GM12878 (cell line): ENCODE data around the gene THBD. TPM values are rescaled to one million over a fixed set of nuclear protein-coding genes. Genes with fewer than 3 reads are reported as not detected.
"Not testable (repeated sequence)": the region's sequence is repeated elsewhere in the genome, so short reads cannot be mapped to it uniquely, and the experiment has no call there.

Experiments
- ATAC-seq: fragments of 200-7000 bp; cut with Tn5 transposase; 3 replicates; pipeline ENCODE4 v1.9.1; 2020; ENCODE audit warnings: mild to moderate bottlenecking, moderate library complexity
- BruUV-seq: library from RNA; stranded (reverse); fragments of 400-500 nt; replicated peaks from 2 replicates; lab custom pipeline; 2021; lab: Mats Ljungman, UMichigan
- CTCF ChIA-PET: fragments of 300-600 bp; sonication (Branson Sonifier 250); formaldehyde crosslinking; extraction: SDS; loops from one replicate; lab custom pipeline; 2021; ENCODE audit warnings: inconsistent platforms; lab: Yijun Ruan, JAX
- POLR2A ChIA-PET: fragments of 350-600 bp; formaldehyde crosslinking; extraction: SDS; loops from one replicate; lab custom pipeline; 2021; ENCODE audit warnings: inconsistent platforms; lab: Charles Lee
- RAD21 ChIA-PET: fragments of 300-600 bp; sonication (Branson Sonifier 250); formaldehyde crosslinking; loops from one replicate; lab custom pipeline; 2023; ENCODE audit warnings: antibody characterized with exemption; ENCODE audit not compliant: unreplicated experiment; lab: Charles Lee
- SMC1A ChIA-PET: fragments of 300-600 bp; sonication (Branson Sonifier 250); formaldehyde crosslinking; loops from one replicate; lab custom pipeline; 2023; ENCODE audit not compliant: unreplicated experiment, uncharacterized antibody; lab: Charles Lee
- DNase-seq: peaks from one replicate; pipeline ENCODE4 v3.0.0-alpha.2; 2011; ENCODE audit warnings: low read depth, low spot score
- FAIRE-seq: peaks from 3 replicates; lab custom pipeline; 2011; peaks lifted over from hg19 to GRCh38; lab: Jason Lieb, UNC
- H2AFZ ChIP-seq: 2 replicates; pipeline ENCODE4 v1.6.0; 2011; ENCODE audit warnings: low read depth, low read length, control low read depth; ENCODE audit not compliant: control insufficient read depth
- H3K27ac ChIP-seq: 2 replicates; pipeline ENCODE4 v1.5.1; 2011; ENCODE audit warnings: control low read depth; ENCODE audit not compliant: control insufficient read depth, insufficient read depth
- H3K27me3 ChIP-seq, 2 experiments: replicated peaks in 1 of 2; 2 replicates each; pipeline versions ENCODE4 v1.6.0 to v1.6.1; 2011; ENCODE audit warnings: low read length in 1 of 2; ENCODE audit not compliant: control insufficient read depth in 2 of 2, insufficient read depth in 2 of 2
- H3K36me3 ChIP-seq, 2 experiments: 2 replicates each; pipeline ENCODE4 v1.5.1; 2011; ENCODE audit warnings: low read length in 1 of 2; ENCODE audit not compliant: control insufficient read depth in 2 of 2, insufficient read depth in 2 of 2
- H3K4me1 ChIP-seq: 2 replicates; pipeline ENCODE4 v1.6.1; 2011; ENCODE audit warnings: mild to moderate bottlenecking, low read length, moderate library complexity, mixed read lengths; ENCODE audit not compliant: control insufficient read depth, insufficient read depth
- H3K4me2 ChIP-seq: 2 replicates; pipeline ENCODE4 v1.6.0; 2011; ENCODE audit warnings: control low read depth; ENCODE audit not compliant: control insufficient read depth, insufficient read depth
- H3K4me3 ChIP-seq: fragments of 200-600 bp; sonication (generic); 2 replicates; pipeline ENCODE4 v1.5.1; 2016
- H3K79me2 ChIP-seq: 2 replicates; pipeline ENCODE4 v1.6.0; 2011; ENCODE audit warnings: low read length; ENCODE audit not compliant: control insufficient read depth, insufficient read depth
- H3K9ac ChIP-seq: 2 replicates; pipeline ENCODE4 v1.8.0; 2011; ENCODE audit warnings: low read length, control low read depth, mixed read lengths; ENCODE audit not compliant: control insufficient read depth, insufficient read depth
- H3K9me3 ChIP-seq: replicated peaks from 3 replicates; pipeline ENCODE4 v1.5.1; 2011; ENCODE audit warnings: mild to moderate bottlenecking, low read length; ENCODE audit not compliant: control insufficient read depth, insufficient read depth
- H4K20me1 ChIP-seq: 2 replicates; pipeline ENCODE4 v1.6.0; 2011; ENCODE audit not compliant: control insufficient read depth, insufficient read depth
- DPF2 ChIP-seq: fragments of 450-650 bp; IDR thresholded peaks from 2 replicates; pipeline ENCODE4 v1.6.1; 2017; ENCODE audit warnings: mild to moderate bottlenecking
- FOS ChIP-seq: IDR thresholded peaks from 3 replicates; pipeline ENCODE4 v1.6.1; 2011; ENCODE audit warnings: borderline replicate concordance; ENCODE audit not compliant: insufficient read length; ENCODE audit errors: extremely low read depth
- JUNB ChIP-seq: IDR thresholded peaks from 2 replicates; pipeline ENCODE4 v1.6.1; 2016; ENCODE audit warnings: antibody characterized with exemption, mild to moderate bottlenecking
- KDM1A ChIP-seq: fragments of 200-600 bp; sonication (generic); IDR thresholded peaks from 2 replicates; pipeline ENCODE4 v1.6.1; 2016; ENCODE audit warnings: borderline replicate concordance
- MEF2B ChIP-seq: fragments of 450-650 bp; IDR thresholded peaks from 2 replicates; pipeline ENCODE4 v1.6.1; 2018; ENCODE audit warnings: mild to moderate bottlenecking, moderate library complexity; ENCODE audit not compliant: partially characterized antibody, poor library complexity, severe bottlenecking
- MYB ChIP-seq: fragments of 150-350 bp; IDR thresholded peaks from 2 replicates; pipeline ENCODE4 v1.6.1; 2014; ENCODE audit warnings: mild to moderate bottlenecking, low read depth, low read length, borderline replicate concordance
- NFYB ChIP-seq: IDR thresholded peaks from 2 replicates; pipeline ENCODE4 v1.6.1; 2011; ENCODE audit warnings: low read depth, mild to moderate bottlenecking, low read length, improper control_type of control experiment, moderate library complexity; ENCODE audit not compliant: insufficient read depth
- PAX8 ChIP-seq: fragments of 450-650 bp; IDR thresholded peaks from 2 replicates; pipeline ENCODE4 v1.6.1; 2017; ENCODE audit warnings: mild to moderate bottlenecking, moderate library complexity
- RFX5 ChIP-seq: IDR thresholded peaks from 2 replicates; pipeline ENCODE4 v1.6.1; 2011; ENCODE audit warnings: low read depth, low read length, improper control_type of control experiment
- SRF ChIP-seq, 2 experiments: IDR thresholded peaks; 2 replicates each; pipeline ENCODE4 v1.6.1; 2011; ENCODE audit warnings: low read depth in 2 of 2, low read length in 2 of 2, mild to moderate bottlenecking in 1 of 2, moderate library complexity in 1 of 2
- SUPT20H ChIP-seq: IDR thresholded peaks from 2 replicates; pipeline ENCODE4 v1.6.1; 2011; ENCODE audit warnings: low read depth, mild to moderate bottlenecking, low read length, moderate library complexity, borderline replicate concordance; ENCODE audit not compliant: control insufficient read depth
- WGBS: methylation state at CpG from one replicate; pipeline ENCODE4 v1.1.6; 2016; ENCODE audit warnings: low lambda C conversion rate; ENCODE audit not compliant: insufficient replicate concordance, insufficient coverage; ENCODE audit errors: missing lambda C conversion rate; 5-methylcytosine and 5-hydroxymethylcytosine counted together
- in situ Hi-C: fragments of 300-500 bp; cut with MboI; formaldehyde crosslinking; loops from 9 replicates; pipeline ENCODE4 v1.14.3; 2018; ENCODE audit warnings: mixed read lengths
- intact Hi-C: fragments of 100-400 bp; cut with micrococcal nuclease; formaldehyde crosslinking; loops from one replicate; pipeline ENCODE4 v1.14.2; 2022; ENCODE audit not compliant: unreplicated experiment
- polyA plus RNA-seq, 11 experiments: library from polyadenylated mRNA; depleted of rRNA in 4 of 11; unstranded in 6 of 11; stranded (reverse) in 5 of 11; fragments of >200 nt; fragmentation: Nextera tagmentation in 4 of 11; fragmentation: Illumina TruSeq in 1 of 11; extraction: Ambion mirVana in 4 of 11; extraction: Trizol in 1 of 11; gene quantifications; 1 replicate in 1 of 11; 2 replicates in 10 of 11; pipeline versions ENCODE4 v1.2.1 to v1.2.3, GENCODE V29; 2011 to 2016; ENCODE audit warnings: inconsistent platforms in 2 of 11, missing spikeins in 2 of 11, low read depth in 1 of 11
- total RNA-seq, 4 experiments: library from RNA; depleted of rRNA in 3 of 4; stranded (reverse); fragments of >200 nt in 3 of 4; fragmentation: Illumina TruSeq in 1 of 4; extraction: Trizol in 1 of 4; gene quantifications; 2 replicates each; pipeline versions ENCODE4 v1.2.1 to v1.2.3, GENCODE V29; 2013 to 2021
- TF ChIP-seq, protein P1 (sequence below): fragments of 450-650 bp; IDR thresholded peaks from 2 replicates; pipeline ENCODE4 v1.6.1; 2017; ENCODE audit warnings: borderline replicate concordance
- TF ChIP-seq, protein P2 (sequence below): fragments of 450-650 bp; IDR thresholded peaks from 2 replicates; pipeline ENCODE4 v1.6.1; 2017; ENCODE audit warnings: mild to moderate bottlenecking

THBD gene
- total and polyA plus RNA-seq, 10 of the 15 experiments (the other 5 are each of a cell fraction or from before 2014, with no cell fraction given) = not detected

GRCh38 chr20:23027721-23028120 is 21.8 kb downstream of the THBD start:
- no peak overlapping the region for H3K27ac ChIP-seq
- DNase-seq = no peak
- intact Hi-C loops = no loop called here
- POLR2A ChIA-PET = no interaction called here
- no peak for TF ChIP-seq MEF2B
- TF ChIP-seq PAX8 = no peak
- no peak for TF ChIP-seq KDM1A
- TF ChIP-seq, protein P1, sequence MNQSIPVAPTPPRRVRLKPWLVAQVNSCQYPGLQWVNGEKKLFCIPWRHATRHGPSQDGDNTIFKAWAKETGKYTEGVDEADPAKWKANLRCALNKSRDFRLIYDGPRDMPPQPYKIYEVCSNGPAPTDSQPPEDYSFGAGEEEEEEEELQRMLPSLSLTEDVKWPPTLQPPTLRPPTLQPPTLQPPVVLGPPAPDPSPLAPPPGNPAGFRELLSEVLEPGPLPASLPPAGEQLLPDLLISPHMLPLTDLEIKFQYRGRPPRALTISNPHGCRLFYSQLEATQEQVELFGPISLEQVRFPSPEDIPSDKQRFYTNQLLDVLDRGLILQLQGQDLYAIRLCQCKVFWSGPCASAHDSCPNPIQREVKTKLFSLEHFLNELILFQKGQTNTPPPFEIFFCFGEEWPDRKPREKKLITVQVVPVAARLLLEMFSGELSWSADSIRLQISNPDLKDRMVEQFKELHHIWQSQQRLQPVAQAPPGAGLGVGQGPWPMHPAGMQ = no peak
- TF ChIP-seq MYB = no peak
- TF ChIP-seq NFYB = no peak
- no peak for TF ChIP-seq FOS
- no peak for TF ChIP-seq SRF (IDR thresholded peaks at IDR 0.05; ENCODE audit: low read depth in 2 of 2, low read length in 2 of 2)
- TF ChIP-seq, protein P2, sequence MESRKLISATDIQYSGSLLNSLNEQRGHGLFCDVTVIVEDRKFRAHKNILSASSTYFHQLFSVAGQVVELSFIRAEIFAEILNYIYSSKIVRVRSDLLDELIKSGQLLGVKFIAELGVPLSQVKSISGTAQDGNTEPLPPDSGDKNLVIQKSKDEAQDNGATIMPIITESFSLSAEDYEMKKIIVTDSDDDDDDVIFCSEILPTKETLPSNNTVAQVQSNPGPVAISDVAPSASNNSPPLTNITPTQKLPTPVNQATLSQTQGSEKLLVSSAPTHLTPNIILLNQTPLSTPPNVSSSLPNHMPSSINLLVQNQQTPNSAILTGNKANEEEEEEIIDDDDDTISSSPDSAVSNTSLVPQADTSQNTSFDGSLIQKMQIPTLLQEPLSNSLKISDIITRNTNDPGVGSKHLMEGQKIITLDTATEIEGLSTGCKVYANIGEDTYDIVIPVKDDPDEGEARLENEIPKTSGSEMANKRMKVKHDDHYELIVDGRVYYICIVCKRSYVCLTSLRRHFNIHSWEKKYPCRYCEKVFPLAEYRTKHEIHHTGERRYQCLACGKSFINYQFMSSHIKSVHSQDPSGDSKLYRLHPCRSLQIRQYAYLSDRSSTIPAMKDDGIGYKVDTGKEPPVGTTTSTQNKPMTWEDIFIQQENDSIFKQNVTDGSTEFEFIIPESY = no peak
- TF ChIP-seq SUPT20H = no peak
- no peak for TF ChIP-seq JUNB
- TF ChIP-seq DPF2 = no peak
- TF ChIP-seq RFX5 = no peak
- H3K9me3 ChIP-seq = no peaks in the 10 kb centered on the region
- no peak overlapping the region for H3K9ac ChIP-seq
- no peaks in the 10 kb centered on the region for H3K36me3 ChIP-seq
- H3K79me2 ChIP-seq = no peaks in the 10 kb centered on the region
- CTCF ChIA-PET = no interaction called here
- in situ Hi-C loops = no loop called here
- no peak for ATAC-seq
- no peak overlapping the region for H2AFZ ChIP-seq
- 0% methylated on average over 1 of the region's 1 CpG for WGBS
- RAD21 ChIA-PET = no interaction called here
- SMC1A ChIA-PET = no interaction called here
- BruUV-seq = no TSS peak
- H3K4me1 ChIP-seq = no peaks in the 10 kb centered on the region
- no peak for FAIRE-seq
- H3K4me3 ChIP-seq = no peak overlapping the region
- H3K27me3 ChIP-seq = peaks cover 0 to 2% of the 10 kb centered on the region in 2 experiments; a peak in 2 of 4 replicates
- H3K4me2 ChIP-seq = no peak overlapping the region
- H4K20me1 ChIP-seq = no peaks in the 10 kb centered on the region

GRCh38 chr20:23025503-23025902 is 24.0 kb downstream of the THBD start:
- FAIRE-seq, H3K27ac ChIP-seq, H3K27me3 ChIP-seq, H3K4me3 ChIP-seq, H3K4me1 ChIP-seq, H3K36me3 ChIP-seq, H3K9me3 ChIP-seq, intact Hi-C loops, H3K79me2 ChIP-seq, H3K9ac ChIP-seq, BruUV-seq, H3K4me2 ChIP-seq, in situ Hi-C loops, ATAC-seq, RAD21 ChIA-PET, DNase-seq, H2AFZ ChIP-seq, POLR2A ChIA-PET, H4K20me1 ChIP-seq: not testable (repeated sequence)
- CTCF ChIA-PET = interaction anchor here (1.4 kb wide), 1 partner anchor 13 kb away, joined by 3 read pairs; no protein-coding TSS in a partner anchor
- WGBS = 71% methylated on average over 14 of the region's 14 CpGs
- SMC1A ChIA-PET = interaction anchor here (0.8 kb wide), 1 partner anchor 209 kb away, joined by 3 read pairs; no protein-coding TSS in a partner anchor
